ENCODE results near the gene SLC30A7.
"Not testable (repeated sequence)": the region's sequence is repeated elsewhere in the genome, so short reads cannot be mapped to it uniquely, and the experiment has no call there.

SLC30A7 gene

GRCh38 chr1:100950337-100950736 is 54.4 kb downstream of the SLC30A7 start:
- H3K4me3 ChIP-seq (ENCODE audit: low read depth, low read length): no peak overlapping the region
- TF ChIP-seq CTCF (IDR thresholded peaks at IDR 0.05; ENCODE audit: control insufficient read depth, extremely low read depth, insufficient read depth): no peak
- no peak for DNase-seq (ENCODE audit: low read depth)

GRCh38 chr1:100950781-100951180 is 54.9 kb downstream of the SLC30A7 start:
- no peak for DNase-seq (ENCODE audit: low read depth)
- TF ChIP-seq CTCF (IDR thresholded peaks at IDR 0.05; ENCODE audit: control insufficient read depth, extremely low read depth, insufficient read depth): no peak
- no peak overlapping the region for H3K4me3 ChIP-seq (ENCODE audit: low read depth, low read length)

- no peak for TF ChIP-seq CTCF (IDR thresholded peaks at IDR 0.05; ENCODE audit: control insufficient read depth, extremely low read depth, insufficient read depth)
- H3K4me3 ChIP-seq (ENCODE audit: low read depth, low read length): no peak overlapping the region
- no peak for DNase-seq (ENCODE audit: low read depth)
Measured at GRCh38 chr1:100952104-100952745, 56.3 kb downstream of the SLC30A7 start.

GRCh38 chr1:100952970-100953369 is 57.1 kb downstream of the SLC30A7 start:
- DNase-seq (ENCODE audit: low read depth); H3K4me3 ChIP-seq (ENCODE audit: low read depth, low read length): not testable (repeated sequence)

GRCh38 chr1:100953960-100954730 is 58.3 kb downstream of the SLC30A7 start:
- DNase-seq (ENCODE audit: low read depth): no peak
- TF ChIP-seq CTCF (IDR thresholded peaks at IDR 0.05; ENCODE audit: control insufficient read depth, extremely low read depth, insufficient read depth): no peak
- no peak overlapping the region for H3K4me3 ChIP-seq (ENCODE audit: low read depth, low read length)

- DNase-seq (ENCODE audit: low read depth): no peak
- TF ChIP-seq CTCF (IDR thresholded peaks at IDR 0.05; ENCODE audit: control insufficient read depth, extremely low read depth, insufficient read depth): no peak
- no peak overlapping the region for H3K4me3 ChIP-seq (ENCODE audit: low read depth, low read length)
Measured at GRCh38 chr1:100955322-100955721, 59.4 kb downstream of the SLC30A7 start.

- no peak for TF ChIP-seq CTCF (IDR thresholded peaks at IDR 0.05; ENCODE audit: control insufficient read depth, extremely low read depth, insufficient read depth)
Measured at GRCh38 chr1:100959502-100960060, 63.7 kb downstream of the SLC30A7 start.

More at GRCh38 chr1:100959502-100960060, 63.7 kb downstream of the SLC30A7 start:
- no peak overlapping the region for H3K4me3 ChIP-seq (ENCODE audit: low read depth, low read length)
- DNase-seq (ENCODE audit: low read depth): no peak
